ENCODE data around the gene EPB41L1.

EPB41L1 gene

GRCh38 chr20:36262440-36262839, 107.9 kb downstream of the EPB41L1 start:
- DNase-seq (ENCODE audit: low read depth), result no peak

- no peak for DNase-seq (ENCODE audit: low read depth)
These were observed 110.1 kb downstream of the EPB41L1 start for GRCh38 chr20:36264426-36265246.

GRCh38 chr20:36266189-36266588, 111.6 kb downstream of the EPB41L1 start:
- DNase-seq (ENCODE audit: low read depth), result no peak

- DNase-seq (ENCODE audit: low read depth), result no peak
These were observed 113.3 kb downstream of the EPB41L1 start for GRCh38 chr20:36267605-36268381.

- DNase-seq (ENCODE audit: low read depth), result no peak
These were observed 114.2 kb downstream of the EPB41L1 start for GRCh38 chr20:36268440-36269342.

GRCh38 chr20:36269507-36269906, 115.0 kb downstream of the EPB41L1 start:
- DNase-seq (ENCODE audit: low read depth), result no peak

- no peak for DNase-seq (ENCODE audit: low read depth)
These were observed 116.5 kb downstream of the EPB41L1 start for GRCh38 chr20:36270744-36271638.

GRCh38 chr20:36271639-36272546, 117.4 kb downstream of the EPB41L1 start:
- no peak for DNase-seq (ENCODE audit: low read depth)

GRCh38 chr20:36272547-36273220, 118.1 kb downstream of the EPB41L1 start:
- DNase-seq (ENCODE audit: low read depth), result no peak

- DNase-seq (ENCODE audit: low read depth), result no peak
These were observed 119.1 kb downstream of the EPB41L1 start for GRCh38 chr20:36273414-36274180.

- DNase-seq (ENCODE audit: low read depth), result no peak
These were observed 119.8 kb downstream of the EPB41L1 start for GRCh38 chr20:36274181-36274841.

GRCh38 chr20:36275011-36275410, 120.5 kb downstream of the EPB41L1 start:
- no peak for DNase-seq (ENCODE audit: low read depth)

GRCh38 chr20:36275441-36276189, 121.1 kb downstream of the EPB41L1 start:
- DNase-seq (ENCODE audit: low read depth), result no peak

- DNase-seq (ENCODE audit: low read depth), result no peak
These were observed 123.0 kb downstream of the EPB41L1 start for GRCh38 chr20:36277546-36277945.

- DNase-seq (ENCODE audit: low read depth), result no peak
These were observed 124.8 kb downstream of the EPB41L1 start for GRCh38 chr20:36279362-36279761.

- DNase-seq (ENCODE audit: low read depth), result no peak
These were observed 125.2 kb downstream of the EPB41L1 start for GRCh38 chr20:36279776-36280175.

- DNase-seq (ENCODE audit: low read depth), result no peak
These were observed 127.3 kb downstream of the EPB41L1 start for GRCh38 chr20:36281785-36282380.

All from stimulated activated CD8-positive, alpha-beta memory T cell treated with anti-CD3 and anti-CD28 coated beads, Interleukin-15, amount 100 ng/mL, for 24 hours (primary cell).